ENCODE data around the gene MED17. TPM values are rescaled to one million over a fixed set of nuclear protein-coding genes. Genes with fewer than 3 reads are reported as not detected.

The MED17 gene
- total RNA-seq, 1 donor from 2014 or later: 30.8 TPM

- Histone ChIP-seq H3K4me1 (no peaks in the 10 kb centered on the region), H3K9me3 (no peaks in the 10 kb centered on the region), H3K36me3 (no peaks in the 10 kb centered on the region), H3K4me3 (no peak overlapping the region), H3K27ac (no peak overlapping the region), H3K27me3 (ENCODE audit: low read depth) (no peaks in the 10 kb centered on the region)
- ATAC-seq (no peak), DNase-seq (no peak)
- intact Hi-C loops (cut with DNase I): no loop called here
- TF ChIP-seq, protein P1, sequence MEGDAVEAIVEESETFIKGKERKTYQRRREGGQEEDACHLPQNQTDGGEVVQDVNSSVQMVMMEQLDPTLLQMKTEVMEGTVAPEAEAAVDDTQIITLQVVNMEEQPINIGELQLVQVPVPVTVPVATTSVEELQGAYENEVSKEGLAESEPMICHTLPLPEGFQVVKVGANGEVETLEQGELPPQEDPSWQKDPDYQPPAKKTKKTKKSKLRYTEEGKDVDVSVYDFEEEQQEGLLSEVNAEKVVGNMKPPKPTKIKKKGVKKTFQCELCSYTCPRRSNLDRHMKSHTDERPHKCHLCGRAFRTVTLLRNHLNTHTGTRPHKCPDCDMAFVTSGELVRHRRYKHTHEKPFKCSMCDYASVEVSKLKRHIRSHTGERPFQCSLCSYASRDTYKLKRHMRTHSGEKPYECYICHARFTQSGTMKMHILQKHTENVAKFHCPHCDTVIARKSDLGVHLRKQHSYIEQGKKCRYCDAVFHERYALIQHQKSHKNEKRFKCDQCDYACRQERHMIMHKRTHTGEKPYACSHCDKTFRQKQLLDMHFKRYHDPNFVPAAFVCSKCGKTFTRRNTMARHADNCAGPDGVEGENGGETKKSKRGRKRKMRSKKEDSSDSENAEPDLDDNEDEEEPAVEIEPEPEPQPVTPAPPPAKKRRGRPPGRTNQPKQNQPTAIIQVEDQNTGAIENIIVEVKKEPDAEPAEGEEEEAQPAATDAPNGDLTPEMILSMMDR (IDR thresholded peaks at IDR 0.05): no peak
Observed at GRCh38 chr11:93841446-93841845, 57.4 kb downstream of the MED17 start.

DNA sequence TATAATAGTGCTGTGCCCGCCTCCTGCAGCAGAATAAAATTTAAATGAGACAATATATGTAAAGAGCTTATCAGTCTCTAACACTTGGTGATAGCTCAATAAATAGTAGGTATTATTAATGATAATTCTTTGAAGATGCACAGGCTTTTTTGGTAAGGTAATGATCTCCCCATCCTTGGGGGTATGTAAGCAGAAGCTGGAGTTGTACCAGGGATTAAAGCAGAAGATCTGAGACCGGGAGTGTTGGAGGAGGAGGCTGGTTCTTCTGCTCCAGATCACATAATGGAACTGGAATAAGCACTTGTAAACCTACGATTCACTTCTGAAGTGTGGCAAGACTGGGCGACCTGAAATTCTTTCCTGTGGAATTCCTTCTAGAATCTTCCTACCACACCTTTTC lies 58.0 kb downstream of the MED17 start:
- Histone ChIP-seq H3K27ac (no peak overlapping the region), H3K9me3 (no peaks in the 10 kb centered on the region), H3K4me3 (no peak overlapping the region), H3K36me3 (no peaks in the 10 kb centered on the region), H3K4me1 (no peaks in the 10 kb centered on the region), H3K27me3 (ENCODE audit: low read depth) (no peaks in the 10 kb centered on the region)
- DNase-seq (no peak), ATAC-seq (no peak)
- intact Hi-C loops (cut with DNase I): no loop called here
- TF ChIP-seq, protein P1 (IDR thresholded peaks at IDR 0.05): no peak

DNA sequence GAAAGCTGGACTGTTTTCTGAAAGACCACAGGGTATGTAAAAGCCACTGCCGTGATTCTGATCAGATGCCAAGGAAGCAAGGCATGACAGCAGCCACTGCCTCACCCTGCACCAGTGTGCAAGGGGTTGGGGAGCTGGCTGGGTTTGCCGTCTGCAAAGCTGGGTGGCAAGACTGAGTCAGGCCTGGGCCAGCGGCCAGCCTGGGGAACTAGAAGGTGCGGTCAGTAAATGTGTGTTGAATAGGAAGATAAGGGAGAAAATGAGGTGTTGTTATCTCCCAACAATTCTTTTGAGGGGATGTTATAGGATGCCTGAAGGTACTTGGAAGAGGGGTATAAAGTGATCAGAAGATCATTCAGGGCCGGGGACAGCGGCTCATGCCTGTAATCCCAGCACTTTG lies 58.4 kb downstream of the MED17 start:
- Histone ChIP-seq H3K9me3 (no peaks in the 10 kb centered on the region), H3K4me3 (no peak overlapping the region), H3K27ac (no peak overlapping the region), H3K4me1 (no peaks in the 10 kb centered on the region), H3K27me3 (ENCODE audit: low read depth) (no peaks in the 10 kb centered on the region), H3K36me3 (no peaks in the 10 kb centered on the region)
- ATAC-seq: no peak
- DNase-seq: no peak
- TF ChIP-seq, protein P1 (IDR thresholded peaks at IDR 0.05): no peak
- intact Hi-C loops (cut with DNase I): no loop called here

DNA sequence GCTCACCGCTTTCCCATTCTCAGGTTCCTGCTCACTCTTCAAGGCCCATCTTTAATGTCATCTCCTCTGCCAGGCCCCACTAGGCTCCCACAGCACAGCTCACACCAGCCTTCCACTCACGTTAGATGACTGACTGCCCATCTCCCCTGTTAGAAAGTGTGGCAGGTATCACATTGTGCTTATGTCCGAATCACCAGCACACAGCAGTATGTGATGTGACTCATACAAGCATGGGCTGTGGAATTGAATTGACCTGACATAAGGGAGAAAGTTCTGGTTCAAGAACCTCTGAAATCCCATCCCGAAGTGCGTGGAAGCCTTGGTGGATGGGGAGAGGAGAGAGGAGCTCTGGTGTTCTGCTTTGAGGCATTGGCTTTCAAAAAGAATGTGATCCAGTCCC lies 59.8 kb downstream of the MED17 start:
- TF ChIP-seq, protein P1 (IDR thresholded peaks at IDR 0.05): no peak
- Histone ChIP-seq H3K4me1 (no peaks in the 10 kb centered on the region), H3K27ac (no peak overlapping the region), H3K4me3 (no peak overlapping the region), H3K27me3 (ENCODE audit: low read depth) (no peaks in the 10 kb centered on the region), H3K9me3 (no peaks in the 10 kb centered on the region), H3K36me3 (no peaks in the 10 kb centered on the region)
- no peak for ATAC-seq
- no peak for DNase-seq
- intact Hi-C loops (cut with DNase I): no loop called here

DNA sequence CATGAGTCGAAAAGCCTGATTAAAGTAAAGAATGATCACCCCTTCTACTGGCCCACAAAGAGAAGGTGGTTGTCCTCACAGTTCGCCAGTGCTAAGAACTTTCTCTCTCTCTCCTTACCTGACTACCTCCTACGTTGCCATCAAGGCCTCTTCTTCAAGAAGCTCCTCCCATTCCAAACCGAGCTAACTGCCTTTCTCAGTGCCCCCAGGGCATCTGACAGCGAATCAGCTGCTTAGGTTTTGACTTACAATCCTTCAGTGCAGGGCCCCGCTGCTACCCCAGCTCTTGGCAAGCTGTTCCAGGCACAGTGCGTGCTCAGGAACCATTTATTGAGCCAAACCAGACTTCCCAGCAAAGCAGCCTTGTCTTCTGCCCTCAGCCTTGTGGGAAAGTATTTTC lies 60.5 kb downstream of the MED17 start:
- peaks cover 3% of the 10 kb centered on the region for H3K4me1 ChIP-seq
- TF ChIP-seq, protein P1 (IDR thresholded peaks at IDR 0.05): no peak
- H3K9me3 ChIP-seq: no peaks in the 10 kb centered on the region
- DNase-seq: no peak
- H3K36me3 ChIP-seq: no peaks in the 10 kb centered on the region
- no peak overlapping the region for H3K27ac ChIP-seq
- intact Hi-C loops (cut with DNase I): no loop called here
- no peaks in the 10 kb centered on the region for H3K27me3 ChIP-seq (ENCODE audit: low read depth)
- no peak for ATAC-seq
- no peak overlapping the region for H3K4me3 ChIP-seq

Measured in lower lobe of right lung (tissue), 2 donors.